RKO (cell line): ENCODE measurements around the gene UGT2B7.
A peak's percentile ranks its signal among the peaks of the same experiment; 100 is the strongest.
"Not testable (repeated sequence)": the region's sequence is repeated elsewhere in the genome, so short reads cannot be mapped to it uniquely, and the experiment has no call there.

Experiments used
- DNase-seq: peaks from one replicate; pipeline ENCODE4 v3.0.0-alpha.2; 2016; ENCODE audit warnings: low spot score

UGT2B7 gene

DNA sequence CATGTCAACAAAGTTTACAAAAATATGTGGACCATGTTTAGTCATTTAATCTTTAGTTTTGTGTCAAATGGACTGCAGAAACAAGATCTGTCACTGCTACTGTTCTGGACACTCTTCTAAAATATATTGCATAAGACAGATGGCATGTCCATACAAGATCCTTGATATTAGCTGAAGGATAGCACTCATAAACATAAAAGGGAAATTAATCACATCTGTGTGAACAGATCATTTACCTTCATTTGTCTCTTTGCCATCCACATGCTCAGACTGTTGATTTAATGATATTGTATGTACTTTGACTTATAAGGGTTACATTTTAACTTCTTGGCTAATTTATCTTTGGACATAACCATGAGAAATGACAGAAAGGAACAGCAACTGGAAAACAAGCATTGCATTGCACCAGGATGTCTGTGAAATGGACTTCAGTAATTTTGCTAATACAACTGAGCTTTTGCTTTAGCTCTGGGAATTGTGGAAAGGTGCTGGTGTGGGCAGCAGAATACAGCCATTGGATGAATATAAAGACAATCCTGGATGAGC is at the start of gene UGT2B7:
TSS of gene UGT2B7 (plus strand) at position 364 of the 546 bp plus-strand sequence. CDS start at position 411, 47 bp downstream.
- no peak for DNase-seq

- no peak for DNase-seq
These were observed 46.4 kb upstream of the UGT2B7 start for GRCh38 chr4:69049860-69050259.

- DNase-seq = not testable (repeated sequence)
These were observed 45.3 kb upstream of the UGT2B7 start for GRCh38 chr4:69050853-69051575.

DNA sequence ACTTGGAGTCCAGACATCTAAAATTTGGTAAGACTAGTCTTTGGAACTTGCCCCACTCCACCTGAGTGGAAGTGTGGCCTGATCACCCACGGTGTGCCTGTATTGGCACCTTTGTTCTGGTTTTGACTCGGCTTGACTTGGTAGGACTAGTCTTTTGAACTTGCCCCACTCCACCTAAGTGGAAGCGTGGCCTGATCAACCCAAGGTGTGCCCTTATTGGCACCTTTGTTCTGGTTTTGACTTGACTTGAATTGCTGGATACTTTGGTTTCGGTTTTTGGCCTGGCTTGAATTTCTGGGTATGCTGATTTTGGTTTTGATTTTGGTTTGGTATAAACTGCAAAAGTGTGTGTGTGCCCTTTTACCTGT is 44.7 kb upstream of the UGT2B7 start:
- no peak for DNase-seq

DNA sequence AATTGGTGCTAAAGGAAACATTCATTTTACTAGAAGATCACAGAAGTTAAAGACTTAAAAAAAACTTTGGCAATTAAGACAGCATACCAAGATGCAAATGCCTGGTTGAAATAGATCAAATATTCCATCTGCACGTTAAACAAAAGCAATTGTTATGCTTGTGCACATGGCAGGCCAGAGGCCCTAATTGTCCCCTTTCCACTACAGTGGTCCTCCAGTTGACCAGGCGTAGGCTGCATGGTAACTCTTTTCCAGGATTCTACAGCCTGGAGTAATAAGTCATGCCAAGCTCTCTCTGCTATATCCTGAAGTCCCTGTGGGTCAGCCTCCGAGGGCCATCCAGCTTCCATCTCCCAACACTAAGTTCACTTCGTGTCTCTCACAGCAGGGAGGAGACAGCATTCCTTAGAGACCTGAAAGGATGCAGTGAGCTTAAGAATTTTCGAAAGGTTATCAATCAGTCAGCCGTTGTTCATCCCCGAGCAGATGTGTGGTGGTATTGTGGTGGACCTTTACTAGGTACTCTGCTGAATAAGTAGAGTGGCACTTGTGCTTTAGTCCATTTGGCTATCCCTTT is 42.9 kb upstream of the UGT2B7 start:
- DNase-seq = not testable (repeated sequence)

DNA sequence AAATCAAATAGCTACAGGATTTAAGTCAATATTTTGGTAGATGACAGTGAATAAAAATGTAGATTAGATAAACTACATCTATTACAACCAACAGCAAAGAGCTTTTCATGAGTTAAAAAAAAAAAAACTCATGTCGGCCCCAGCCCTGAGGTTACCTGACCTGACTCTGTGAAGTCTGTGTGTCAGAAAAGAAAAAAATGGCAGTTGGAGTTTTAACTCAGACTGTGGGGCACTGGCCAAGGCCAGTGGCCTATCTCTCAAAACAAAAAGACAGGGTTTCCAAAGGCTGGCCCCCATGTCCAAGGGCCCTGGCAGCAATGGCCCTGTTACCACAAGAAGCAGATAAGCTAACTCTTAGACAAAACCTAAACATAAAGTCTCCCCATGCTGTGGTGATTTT is 42.2 kb upstream of the UGT2B7 start:
- not testable (repeated sequence) for DNase-seq

GRCh38 chr4:69054578-69055200 is 41.6 kb upstream of the UGT2B7 start:
- peak; percentile 86 for DNase-seq

GRCh38 chr4:69056150-69056549 is 40.1 kb upstream of the UGT2B7 start:
- DNase-seq = no peak

DNA sequence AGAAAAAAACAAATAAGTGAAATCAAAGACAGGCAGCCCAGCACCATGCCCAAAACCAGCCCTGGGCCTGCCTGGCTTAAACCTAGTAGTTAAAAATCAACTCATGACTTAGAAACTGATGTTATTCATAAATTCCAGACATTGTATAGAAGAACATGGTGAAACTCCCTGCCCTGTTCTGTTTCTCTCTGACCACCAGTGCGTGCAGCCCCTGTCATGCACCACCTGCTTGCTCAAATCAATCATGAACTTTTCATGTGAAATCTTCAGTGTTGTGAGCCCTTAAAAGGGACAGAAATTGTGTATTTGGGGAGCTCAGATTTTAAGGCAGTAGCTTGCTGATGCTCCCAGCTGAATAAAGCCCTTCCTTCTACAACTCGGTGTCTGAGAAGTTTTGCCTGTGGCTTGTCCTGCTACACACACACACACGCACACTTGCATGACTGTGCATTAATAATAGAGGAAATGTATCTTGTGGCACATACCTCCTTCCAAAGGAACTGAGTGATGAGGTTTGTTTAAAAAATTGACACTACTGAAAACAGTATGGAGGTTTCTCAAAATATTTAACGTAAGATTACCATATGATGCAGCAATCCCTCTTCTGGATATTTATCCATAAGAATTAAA is 39.2 kb upstream of the UGT2B7 start:
- DNase-seq = no peak

- no peak for DNase-seq
These were observed 38.5 kb upstream of the UGT2B7 start for GRCh38 chr4:69057620-69058409.

DNA sequence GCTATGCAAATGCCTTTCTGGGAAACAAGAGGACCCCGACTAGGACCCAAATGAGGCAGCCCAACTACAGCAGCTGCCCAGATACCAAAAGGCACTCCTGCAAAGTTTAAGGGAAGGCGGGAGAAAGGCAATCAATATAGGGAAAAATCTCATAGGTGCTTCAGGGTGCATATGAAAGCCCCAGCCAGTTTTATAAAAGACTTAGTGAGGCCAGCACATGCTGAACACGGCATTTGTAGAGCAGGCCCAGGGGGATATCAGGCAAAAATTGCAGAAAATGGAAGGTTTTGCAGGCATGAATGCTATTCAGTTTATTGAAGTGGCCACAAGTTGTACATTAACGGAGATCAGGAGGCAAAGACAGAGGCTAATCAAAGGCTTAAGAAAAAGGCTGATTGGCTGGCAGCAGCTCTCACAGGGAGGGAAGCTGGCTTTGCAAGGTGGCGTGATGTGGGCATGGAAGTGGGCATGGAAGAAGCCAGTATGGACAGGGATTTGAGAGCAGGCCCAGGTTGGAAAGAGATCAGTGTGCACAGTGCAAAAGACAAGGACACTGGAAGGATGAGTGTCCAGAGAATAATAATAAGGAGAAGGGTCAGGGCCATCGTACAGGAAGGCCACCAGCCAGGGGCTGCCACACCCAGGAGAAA is 37.7 kb upstream of the UGT2B7 start:
- DNase-seq = no peak

DNA sequence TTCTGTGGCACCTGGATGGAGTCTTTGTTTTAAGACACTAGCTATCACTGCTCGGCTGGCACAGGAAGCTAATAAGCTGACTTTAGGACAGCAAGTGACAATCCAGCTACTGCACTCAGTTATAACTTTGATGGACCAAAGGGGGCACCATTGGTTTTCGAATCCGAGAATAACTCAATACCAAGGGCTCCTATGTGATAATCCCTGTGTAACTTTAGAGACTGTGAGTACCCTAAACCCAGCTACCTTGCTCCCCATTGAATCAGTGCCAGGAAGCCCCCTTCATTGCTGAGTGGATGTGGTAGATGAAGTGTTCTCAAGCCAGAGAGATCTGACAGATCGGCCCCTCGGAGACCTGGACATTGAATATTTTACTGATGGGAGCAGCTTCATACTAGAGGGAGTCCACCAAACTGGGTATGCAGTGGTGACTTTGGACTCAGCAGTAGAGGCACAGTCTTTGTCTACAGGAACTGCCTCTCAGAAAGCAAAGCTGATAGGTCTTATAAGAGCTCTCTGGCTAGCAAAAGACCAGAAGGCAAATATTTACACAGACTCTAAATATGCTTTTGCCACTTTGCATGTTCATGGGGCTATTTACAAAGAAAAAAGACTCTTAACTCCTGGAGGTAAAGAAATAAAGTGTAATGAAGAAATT is 35.5 kb upstream of the UGT2B7 start:
- no peak for DNase-seq

DNA sequence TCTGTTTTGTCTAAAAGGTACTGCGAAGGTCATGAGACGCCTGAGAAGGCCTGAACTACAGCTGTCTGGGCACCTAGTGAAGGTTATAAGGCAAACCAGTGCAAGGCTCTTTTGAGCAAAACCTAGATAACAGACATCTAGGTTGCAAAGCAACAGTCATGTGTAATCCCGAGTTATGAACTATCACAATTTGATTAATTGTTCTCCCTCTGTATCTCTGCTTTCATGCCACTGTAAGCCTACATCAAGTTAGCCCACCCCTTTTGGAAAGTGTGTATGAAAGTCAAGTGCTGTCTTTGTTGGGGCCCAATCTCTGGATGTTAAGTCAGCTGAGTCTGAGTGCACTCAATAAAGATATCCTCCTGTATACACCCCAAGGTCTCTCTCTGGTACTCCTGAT is 31.9 kb upstream of the UGT2B7 start:
- DNase-seq = no peak

- no peak for DNase-seq
These were observed 29.3 kb upstream of the UGT2B7 start for GRCh38 chr4:69066945-69067344.

DNA sequence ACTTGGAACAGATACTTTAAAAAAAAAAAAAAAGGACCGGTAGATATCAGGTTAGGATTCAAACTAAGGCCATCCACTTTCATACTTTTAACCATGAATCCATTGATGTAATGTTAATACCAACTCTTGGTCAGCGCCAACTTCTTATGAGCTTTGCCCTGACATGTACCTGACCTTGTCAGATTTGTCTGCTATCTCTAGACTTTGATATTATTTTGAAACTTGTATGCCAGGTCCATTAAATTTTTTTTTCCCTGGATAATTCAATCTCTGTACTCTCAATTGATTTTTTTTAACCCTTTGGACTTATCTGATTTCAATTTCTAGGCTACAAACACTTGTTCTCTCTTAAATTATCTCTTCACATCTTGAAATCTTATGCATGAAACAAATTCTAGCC is 27.2 kb upstream of the UGT2B7 start:
- DNase-seq = no peak

GRCh38 chr4:69070590-69070989 is 25.7 kb upstream of the UGT2B7 start:
- no peak for DNase-seq

DNA sequence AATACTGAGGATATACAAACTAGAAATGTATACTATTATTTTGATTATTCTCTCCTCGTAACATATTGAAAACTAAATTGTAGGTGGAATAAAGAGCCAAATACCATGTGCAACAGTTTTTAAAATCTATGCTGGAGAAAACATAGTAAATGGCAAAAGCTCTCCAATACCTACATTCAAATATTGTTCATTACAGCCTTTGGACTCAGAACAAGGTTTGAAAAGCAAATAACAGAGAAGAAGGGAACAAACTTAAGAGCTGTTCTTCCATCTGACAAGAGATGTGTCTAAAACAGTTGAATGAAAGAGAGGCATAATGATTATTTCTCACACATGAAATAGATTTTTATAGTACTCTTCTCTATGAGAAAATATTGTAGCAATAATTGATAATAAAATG is 25.0 kb upstream of the UGT2B7 start:
- DNase-seq = no peak

DNA sequence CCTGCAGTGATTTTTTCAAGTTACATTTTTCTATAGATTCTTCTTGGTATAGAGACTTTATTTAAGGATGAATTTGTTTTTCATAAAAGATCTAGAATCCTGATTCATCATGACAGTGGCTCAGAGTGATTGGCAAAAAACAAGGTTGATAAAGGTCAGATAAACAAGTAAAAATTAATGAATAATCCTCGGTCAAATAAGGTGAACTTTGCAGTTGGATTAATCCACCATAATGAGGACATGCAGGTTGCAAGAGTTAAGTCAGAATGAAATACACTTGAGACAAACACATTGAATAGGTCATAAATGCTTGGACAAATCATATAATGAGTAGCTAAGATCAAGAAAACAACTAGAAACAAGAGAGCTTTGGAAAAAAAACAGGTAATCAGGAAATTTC is 22.9 kb upstream of the UGT2B7 start:
- DNase-seq = no peak

DNA sequence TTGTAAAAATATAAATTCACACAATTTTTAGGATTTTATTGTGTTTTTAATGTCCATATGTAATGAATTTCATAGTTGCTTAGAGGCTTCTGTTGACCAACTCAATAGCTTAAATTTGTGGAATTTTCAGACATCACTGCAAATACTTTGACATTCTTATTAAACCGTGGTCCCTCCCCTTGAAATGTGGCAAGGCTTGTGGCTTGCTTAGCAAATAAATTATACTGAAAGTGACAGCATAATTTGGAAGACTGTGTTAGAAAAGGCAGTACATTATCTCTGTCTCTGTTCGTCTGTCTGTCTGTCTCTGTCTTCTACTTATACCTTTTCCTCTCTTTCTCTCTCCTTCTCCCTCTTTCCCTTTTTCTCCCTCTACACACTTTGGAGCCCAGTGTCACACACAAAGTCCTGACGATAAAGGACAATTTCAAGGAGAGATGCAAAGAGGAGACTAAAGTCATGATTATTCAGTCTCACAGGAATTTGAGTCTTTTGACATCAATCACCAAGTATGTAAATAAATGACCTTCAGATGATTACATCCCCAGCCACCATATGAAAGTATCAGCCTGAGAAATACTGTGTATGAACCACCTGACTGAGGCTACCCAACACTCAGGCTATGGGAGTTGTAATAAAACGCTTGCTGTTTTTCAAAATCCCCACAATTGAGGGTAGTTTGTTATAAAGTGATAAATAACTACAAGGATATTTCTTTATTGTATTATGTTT is 21.0 kb upstream of the UGT2B7 start:
- DNase-seq = no peak

- DNase-seq = no peak
These were observed 17.4 kb upstream of the UGT2B7 start for GRCh38 chr4:69078852-69079251.
